Dermis blood vessel endothelial cell (primary cell): ENCODE measurements around the gene FAM83C. TPM values are rescaled to one million over a fixed set of nuclear protein-coding genes. Genes with fewer than 3 reads are reported as not detected.
"Not testable (repeated sequence)": the region's sequence is repeated elsewhere in the genome, so short reads cannot be mapped to it uniquely, and the experiment has no call there.

Experiments
- DNase-seq: peaks from one replicate; pipeline ENCODE4 v3.0.0; 2010
- total RNA-seq: library from RNA; depleted of rRNA; stranded (reverse); fragments of >200 nt; gene quantifications from 2 replicates; pipeline ENCODE4 v1.2.3, GENCODE V29; 2014

FAM83C gene
- total RNA-seq, 1 donor from 2014 or later: not detected

DNA sequence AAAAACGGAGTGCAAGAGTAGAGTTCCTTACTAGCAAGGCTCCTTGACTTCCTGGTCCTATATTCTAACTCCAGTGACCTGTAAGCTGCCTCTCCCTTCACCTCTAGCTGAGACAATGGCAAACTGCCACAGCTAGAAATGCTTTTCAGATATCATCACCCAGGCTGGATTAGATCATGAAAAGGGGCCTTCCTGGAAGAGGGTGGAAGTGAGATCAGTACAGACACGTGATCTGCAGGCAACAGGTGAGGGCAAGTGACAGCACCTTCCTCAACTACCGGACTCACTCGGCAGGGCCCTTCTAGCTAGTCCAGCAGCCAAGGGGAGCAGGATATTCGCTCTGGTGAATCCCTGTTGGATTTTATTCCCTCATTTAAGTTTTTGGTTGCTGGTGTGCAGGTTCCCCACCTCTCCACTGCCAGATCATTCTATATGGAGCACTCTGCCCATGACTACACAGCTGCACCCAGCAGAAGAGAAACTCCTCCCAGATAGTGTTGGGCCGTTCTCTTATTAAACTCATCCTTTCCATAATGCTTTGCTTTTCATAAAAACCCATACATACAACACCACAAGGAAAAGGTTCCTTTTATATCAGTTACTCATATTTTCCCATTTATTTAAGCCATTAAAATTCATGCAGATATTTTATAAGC is 26.4 kb upstream of the FAM83C start:
- peak; percentile 86 for DNase-seq

- DNase-seq: no peak
Measured at GRCh38 chr20:35317416-35318210, 25.4 kb upstream of the FAM83C start.

GRCh38 chr20:35316086-35316485 is 23.9 kb upstream of the FAM83C start:
- no peak for DNase-seq

- DNase-seq: not testable (repeated sequence)
Measured at GRCh38 chr20:35315632-35316020, 23.4 kb upstream of the FAM83C start.

GRCh38 chr20:35314816-35315631 is 22.8 kb upstream of the FAM83C start:
- DNase-seq: no peak

DNA sequence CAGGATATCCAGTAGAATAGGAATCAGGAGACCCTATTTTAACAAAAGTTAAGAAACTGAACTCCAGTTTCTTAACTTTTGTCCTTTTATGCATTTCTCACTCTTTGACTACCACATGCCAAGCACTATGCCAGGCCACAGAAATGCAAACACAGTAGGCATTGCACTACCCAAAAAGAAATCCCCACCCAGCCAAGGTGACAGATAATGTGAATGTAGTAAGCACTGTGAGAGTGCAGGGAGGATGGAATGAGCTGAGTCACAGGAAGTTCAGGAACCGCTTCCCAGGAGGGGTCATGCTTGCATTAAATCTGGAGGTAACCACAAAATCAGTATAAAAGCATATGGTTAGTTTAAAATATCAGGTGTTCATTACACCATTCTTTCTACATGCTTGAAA is 20.1 kb upstream of the FAM83C start:
- DNase-seq: peak; percentile 56

- no peak for DNase-seq
Measured at GRCh38 chr20:35311822-35312221, 19.6 kb upstream of the FAM83C start.

GRCh38 chr20:35311409-35311808 is 19.2 kb upstream of the FAM83C start:
- DNase-seq: no peak

DNA sequence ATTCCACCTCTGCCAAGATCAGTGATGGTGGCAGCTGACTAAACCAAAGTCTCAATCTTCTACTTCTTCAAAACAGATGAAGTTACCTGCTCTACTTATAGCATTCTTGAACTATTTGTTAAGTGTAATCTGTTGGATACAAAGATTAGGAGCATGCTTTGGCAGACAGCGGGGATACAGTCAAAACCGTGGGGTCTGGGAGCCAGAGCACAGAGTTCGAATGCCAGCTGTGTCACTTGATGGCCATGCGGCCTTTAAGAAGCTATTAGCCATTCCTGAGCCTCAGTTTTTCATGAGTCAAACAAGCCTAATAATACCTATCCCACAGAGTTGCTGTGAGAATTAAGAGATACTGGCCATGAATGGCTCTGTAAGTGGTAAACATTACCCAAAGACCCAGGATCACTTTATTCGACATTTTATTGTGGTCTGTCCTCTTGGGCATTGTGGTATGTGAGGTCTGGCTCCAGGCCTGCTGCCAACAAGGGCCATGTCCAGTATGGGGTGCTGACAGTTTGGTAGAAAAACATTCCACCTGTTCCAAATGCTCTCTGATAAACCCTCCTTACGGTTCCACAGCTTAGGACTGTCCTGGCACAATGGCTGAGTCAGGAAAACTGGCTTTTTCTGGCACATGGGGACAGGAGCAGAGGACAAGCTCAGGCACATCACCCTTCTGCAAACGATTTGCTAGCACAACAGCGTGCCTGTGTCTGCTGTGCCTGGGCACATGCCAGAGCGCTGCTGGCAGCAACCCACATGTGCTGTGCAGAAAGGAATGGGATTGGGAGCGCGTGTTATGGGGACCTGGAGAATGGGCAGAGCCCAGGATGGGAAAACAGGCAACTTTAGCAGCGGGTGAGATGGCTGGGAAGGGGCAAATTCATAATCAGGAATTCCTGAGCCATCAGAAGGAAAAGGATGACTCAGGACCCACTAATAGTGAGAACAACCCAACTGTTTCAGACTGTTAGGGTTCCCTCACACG is 15.7 kb upstream of the FAM83C start:
- peak; percentile 67 for DNase-seq

- DNase-seq: peak; percentile 88
Measured at GRCh38 chr20:35306931-35307517, 14.8 kb upstream of the FAM83C start.

DNA sequence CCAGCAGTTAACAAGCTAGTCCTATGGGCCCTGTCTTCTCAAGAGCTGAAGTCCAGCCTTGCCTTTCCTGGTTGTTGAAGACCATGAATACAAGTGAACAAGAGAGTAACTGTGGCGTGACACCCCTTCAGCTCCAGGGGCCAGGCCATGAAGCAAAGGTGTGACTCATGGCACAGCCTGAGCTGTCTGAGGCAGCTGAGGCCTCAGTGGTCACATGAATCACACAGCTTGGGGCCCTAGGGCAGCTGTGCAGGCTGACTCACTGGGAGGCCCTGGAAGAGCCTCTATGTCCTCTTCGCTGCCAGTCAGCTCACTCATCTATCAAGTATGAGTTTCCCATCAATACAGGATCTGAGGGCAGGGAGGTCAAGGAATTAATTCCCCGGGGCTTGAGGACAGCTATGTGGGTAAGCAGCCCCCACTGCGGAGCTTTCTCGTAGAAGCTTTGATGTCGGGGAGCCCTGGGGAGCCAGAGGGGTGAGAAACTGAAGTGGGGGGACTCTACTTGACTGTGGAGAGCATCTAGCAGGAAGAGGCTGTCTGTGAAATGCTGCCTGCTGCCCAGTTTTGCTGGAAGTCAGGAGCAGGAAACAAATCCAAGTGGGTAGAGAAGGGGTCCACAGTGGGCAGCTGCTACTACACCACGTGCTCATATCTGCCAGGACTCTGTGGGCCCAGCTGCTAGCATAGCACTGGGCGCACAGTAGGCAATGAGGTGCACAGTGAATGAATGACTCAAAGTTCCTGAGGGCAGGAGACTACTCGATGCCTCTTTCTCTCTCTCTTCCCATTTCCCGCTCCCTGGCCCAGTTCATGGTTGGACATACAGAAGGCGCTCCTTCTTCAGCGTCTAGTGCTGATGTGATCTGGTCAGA is 13.7 kb upstream of the FAM83C start:
- DNase-seq: peak; percentile 99

DNA sequence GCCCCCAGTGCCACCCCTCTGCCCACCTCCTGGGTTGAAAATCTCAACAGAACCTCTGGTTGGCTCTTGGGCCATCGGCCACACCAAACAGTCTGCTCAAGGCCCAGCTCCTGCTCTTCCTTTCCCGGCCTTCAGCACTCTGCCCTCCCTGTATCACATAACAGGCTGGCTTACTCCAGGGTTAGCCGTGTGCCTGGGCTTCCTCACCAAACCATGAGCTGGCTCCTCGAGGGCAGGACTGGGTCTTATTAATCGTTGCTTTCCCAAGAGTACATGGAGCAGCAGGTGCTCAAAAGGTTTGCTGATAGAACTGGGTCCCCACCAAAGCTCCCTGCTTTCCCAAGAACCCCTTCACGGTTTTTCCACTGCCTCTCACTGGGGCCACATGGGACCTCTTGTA is 12.7 kb upstream of the FAM83C start:
- no peak for DNase-seq

- DNase-seq: peak; percentile 96
Measured at GRCh38 chr20:35303735-35304491, 11.7 kb upstream of the FAM83C start.

DNA sequence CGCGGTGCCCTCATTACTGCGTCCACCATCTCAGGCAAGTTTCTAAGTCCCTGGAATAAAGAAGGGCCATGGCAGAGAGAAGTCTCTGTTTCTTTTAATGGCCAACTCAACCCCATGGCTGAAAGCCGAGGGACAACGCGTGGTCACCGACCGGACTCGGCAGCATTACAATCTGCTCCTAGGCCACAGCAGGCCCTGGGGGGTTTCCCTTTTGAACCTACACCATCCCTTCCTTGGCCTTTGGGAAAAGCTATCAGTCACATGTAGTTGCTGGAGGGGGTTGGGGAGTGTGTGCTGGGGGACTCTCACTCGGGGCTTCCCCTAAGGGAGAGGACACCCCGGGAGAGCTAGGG is 11.1 kb upstream of the FAM83C start:
- DNase-seq: no peak

DNA sequence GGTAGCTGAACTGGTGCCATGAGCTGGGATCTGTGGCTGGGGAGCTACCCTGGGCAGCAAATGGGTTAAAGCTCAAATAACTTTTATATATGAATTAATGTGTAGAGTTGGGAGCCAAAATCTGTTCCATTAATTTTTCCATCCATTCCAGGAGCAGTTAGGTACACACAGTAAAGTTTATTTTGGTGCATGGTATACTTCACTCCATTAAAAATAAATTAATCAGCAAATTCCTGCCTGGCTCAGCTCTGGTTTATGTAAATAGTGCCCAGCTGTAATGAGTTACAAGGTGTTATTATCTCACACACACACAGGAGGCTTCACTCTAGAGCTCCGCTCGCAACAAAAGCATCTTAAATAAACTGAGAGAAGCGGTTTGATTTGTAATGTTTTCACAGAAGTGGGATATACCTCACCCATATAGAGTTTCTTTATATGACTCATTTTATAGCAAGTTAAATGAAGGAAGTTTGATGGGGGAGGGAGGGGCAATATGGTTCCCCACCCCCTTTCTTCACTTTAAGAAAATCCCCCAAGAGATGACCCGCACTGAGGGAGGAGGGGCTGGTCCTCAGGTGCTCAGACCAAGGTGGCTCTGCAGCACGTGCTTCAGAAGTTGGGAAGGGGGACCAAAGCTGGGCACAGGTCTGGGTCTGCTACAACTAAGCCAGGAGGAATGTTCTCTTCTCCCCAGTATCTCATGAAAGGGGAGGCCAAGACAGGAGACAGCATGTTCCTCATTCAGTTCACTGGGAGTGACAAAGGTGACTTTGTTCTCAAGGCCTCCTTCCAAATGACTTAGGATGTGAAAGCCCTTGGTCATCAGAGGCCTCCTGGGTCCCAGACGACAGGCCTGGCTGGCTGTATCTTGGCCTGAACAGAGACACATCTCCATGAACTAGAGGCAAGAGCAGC is 10.5 kb upstream of the FAM83C start:
- no peak for DNase-seq

GRCh38 chr20:35301426-35301825 is 9.2 kb upstream of the FAM83C start:
- DNase-seq: no peak

DNA sequence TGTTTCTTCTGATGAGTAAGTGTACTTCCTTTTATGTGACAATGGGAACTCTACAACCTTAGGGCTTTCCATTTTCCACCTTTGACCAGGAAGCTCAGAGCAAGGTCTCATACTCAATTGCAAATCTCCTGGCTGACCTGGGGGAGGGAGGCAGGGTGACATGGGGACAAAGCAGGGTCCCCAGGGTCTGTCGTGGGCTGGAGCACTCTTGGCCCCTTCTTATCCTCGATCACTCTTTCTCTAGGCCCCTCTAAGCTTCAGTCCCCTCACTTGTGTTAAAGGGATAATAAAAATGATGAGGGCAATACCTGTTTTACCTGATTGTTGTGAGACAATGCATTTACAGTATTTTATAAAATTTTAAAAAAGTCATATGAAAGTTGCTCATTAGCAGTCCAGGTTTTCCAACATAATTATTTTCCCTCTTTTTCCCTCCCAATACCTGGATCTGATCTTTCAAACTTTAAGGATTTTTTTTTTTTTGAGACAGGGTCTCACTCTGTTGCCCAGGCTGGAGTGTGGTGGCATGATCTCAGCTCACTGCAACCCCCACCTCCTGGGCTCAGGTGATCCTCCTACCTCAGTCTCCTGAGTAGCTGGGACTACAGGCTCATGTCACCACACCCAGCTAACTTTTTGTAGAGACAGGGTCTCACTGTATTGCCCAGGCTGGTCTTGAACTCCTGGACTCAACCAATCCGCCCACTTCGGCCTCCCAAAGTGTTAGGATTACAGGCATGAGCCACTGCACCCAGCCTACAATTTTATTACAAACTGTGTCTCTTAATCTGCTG is 8.4 kb upstream of the FAM83C start:
- no peak for DNase-seq

DNA sequence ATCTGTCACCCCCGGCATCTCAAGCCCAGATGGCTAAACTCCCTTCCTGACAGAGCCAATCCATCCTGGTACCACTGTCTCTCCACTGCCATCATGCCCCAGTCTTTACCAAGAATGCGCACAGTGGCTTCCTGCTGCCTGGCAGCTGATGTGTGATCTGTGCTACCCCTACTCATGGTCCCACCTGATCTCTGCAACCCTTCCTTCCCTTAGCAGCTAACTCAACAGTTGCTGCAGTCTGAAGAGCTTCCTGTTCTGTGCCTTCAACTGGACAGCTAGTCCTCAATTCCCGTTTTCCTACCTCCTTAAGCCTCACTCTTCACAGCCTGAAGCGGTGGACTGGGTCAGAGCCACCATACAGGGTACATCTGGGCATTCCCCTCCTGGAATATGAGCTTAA is 7.6 kb upstream of the FAM83C start:
- DNase-seq: no peak
